IPS-18c (cell line): ENCODE results near the gene CA4.

Source experiments
- H3K4me3 ChIP-seq: 2 replicates; pipeline ENCODE4 v1.7.0; 2013; ENCODE audit warnings: low read depth, mild to moderate bottlenecking, low read length, moderate library complexity; ENCODE audit not compliant: insufficient read depth
- H3K9me3 ChIP-seq: one replicate; pipeline ENCODE4 v1.6.1; 2013; ENCODE audit warnings: mild to moderate bottlenecking, low read length, moderate library complexity; ENCODE audit not compliant: control insufficient read depth, insufficient read depth

CA4 gene

DNA sequence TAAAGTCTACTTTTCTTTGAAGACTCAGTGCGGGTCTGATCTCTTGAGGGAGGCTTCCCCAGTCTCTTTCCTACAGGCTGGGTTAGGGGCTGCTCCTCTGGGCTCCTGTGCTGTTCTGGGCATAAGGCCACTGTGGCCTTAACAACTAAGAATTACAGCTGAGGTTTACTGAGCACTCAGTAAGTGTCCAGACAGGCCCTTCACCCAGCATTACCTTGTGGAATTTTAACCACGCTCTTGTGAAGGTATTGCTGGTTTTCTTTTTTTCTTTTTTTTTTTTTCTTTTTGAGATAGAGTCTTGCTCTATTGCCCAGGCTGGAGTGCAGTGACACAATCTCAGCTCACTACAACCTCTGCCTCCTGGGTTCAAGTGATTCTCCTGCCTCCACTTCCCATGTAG is 3.6 kb upstream of the CA4 start:
- peaks cover 2% of the 10 kb centered on the region for H3K9me3 ChIP-seq
- H3K4me3 ChIP-seq, result no peak overlapping the region

DNA sequence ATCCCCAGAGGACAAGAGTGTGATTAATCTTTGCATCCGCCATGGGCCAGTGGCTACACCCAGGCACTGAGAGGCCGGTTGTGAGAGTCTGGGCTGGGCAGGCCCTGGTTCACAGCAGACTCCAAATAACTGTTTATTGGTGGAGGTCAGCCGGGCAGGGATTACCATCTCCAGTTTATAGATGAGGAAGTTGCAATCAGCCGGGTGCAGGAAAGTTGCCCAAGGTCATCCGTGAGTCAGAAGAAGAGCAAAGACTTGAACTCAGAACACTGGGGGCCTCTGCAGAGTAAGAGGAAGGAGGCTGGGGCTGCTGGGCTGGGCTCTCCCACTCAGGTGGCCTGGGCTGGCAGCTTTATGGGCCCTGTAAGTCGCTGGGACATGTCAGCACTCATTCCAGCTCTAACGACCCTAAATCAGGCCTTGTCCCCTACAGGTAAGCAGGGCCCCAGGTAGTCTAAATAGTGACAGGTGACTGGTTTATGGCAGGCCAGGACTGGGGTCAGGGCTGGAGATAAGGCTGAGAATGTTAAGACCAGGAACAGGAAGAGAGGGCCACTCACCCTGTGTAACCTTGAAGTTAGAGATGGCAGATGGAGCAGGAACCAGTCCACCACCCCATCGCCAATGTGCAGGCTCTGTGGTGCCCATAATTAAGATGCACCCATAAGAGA is 2.1 kb upstream of the CA4 start:
- no peak overlapping the region for H3K4me3 ChIP-seq
- peaks cover 2% of the 10 kb centered on the region for H3K9me3 ChIP-seq

DNA sequence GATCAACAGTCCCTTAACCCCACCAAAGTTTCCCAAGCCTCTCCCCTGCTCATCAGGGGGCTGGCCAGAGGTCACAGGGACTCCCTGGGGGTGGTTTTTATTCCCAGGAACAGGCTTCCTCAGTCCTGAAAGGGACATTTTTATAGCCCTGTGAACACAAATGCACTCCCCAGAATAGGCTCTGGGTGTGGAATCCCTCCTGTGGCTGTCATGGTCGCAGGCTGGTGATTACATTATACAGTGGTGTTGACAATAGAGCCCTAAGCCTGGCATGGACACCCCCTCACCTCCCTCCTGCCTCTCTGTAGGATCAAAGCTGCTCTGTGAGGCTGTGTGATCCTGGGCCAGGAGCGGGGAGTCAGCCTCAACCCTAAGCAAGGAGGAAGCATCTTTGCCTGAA is 1.4 kb upstream of the CA4 start:
- no peak overlapping the region for H3K4me3 ChIP-seq
- H3K9me3 ChIP-seq, result peaks cover 2% of the 10 kb centered on the region

DNA sequence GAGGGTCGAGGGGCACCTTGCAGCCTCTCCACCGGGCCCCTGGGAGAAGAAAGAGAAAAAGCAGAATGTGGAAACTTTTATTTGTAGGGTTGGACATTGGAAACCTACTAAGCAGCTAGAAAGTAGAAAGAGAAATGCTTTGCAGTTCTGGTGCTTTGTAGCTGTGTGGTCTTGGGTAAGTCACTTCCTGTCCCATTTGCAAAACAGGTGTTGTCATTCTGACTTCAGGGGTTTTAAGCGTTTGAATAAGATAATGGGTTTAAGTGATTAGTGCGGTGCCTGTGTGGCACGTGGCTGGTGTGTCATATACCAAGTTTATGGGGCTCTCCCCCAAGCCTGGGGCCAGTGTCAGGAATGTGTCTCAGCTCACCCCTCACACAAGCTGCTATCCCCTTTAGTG is 1.6 kb downstream of the CA4 start:
- Histone ChIP-seq H3K4me3 (no peak overlapping the region), H3K9me3 (peaks cover 2% of the 10 kb centered on the region)

GRCh38 chr17:60153606-60154390 is 4.0 kb downstream of the CA4 start:
- H3K4me3 ChIP-seq, result no peak overlapping the region
- H3K9me3 ChIP-seq, result peaks cover 2% of the 10 kb centered on the region

DNA sequence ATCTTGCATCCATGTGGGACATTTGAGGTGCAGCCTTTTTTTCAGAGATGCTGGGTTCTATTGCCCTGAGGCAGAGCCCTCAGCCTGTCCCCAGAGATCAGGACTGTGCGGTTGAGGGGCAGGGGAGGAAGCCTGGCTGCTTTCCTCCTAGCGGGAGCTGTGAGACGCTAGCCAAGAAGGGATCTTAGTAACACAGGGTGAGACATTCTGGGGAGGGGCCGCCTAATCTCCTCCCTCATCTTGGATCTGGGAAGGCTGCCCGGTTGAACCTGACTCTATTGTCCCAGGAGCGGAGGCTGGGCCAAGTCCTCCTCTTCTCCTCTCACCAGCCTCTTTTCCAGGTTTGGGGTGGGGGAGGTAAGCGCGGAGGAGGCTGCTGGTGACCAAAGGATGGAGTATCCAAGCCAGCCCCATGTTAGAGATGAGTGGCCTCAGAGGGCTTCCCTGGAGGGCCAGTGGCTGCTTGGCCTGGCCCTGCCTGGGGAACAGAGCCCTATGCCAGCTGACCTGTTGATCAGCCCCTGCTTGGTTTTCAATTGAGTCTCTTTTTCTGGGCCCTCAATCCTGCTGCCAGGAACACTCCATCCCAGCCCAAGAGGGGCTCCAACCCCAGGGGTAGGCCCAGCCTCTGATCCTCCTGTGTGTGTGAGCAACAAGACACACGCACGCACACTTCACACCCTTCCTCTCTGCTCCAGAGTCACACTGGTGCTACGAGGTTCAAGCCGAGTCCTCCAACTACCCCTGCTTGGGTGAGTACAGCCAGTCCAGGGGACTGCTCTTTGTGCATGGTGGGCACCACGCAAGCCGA is 5.0 kb downstream of the CA4 start:
- H3K4me3 ChIP-seq, result no peak overlapping the region
- peaks cover 2% of the 10 kb centered on the region for H3K9me3 ChIP-seq

DNA sequence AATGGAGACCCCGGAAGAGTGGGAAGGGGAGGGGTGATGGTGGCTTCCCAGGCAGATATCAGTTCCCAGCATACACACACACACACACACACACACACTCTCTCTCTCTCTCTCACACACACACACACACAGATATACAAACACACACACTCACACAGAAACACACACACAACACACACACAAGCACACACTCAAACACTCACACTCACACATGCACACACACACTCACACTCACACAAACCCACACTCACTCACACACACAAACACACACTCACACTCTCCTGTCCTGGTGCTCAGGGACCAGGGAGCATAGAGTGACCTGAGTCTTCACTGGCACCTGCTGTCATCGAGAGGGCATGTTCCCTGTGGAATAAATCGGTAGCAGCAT is 5.6 kb downstream of the CA4 start:
- Histone ChIP-seq H3K9me3 (peaks cover 2% of the 10 kb centered on the region), H3K4me3 (no peak overlapping the region)

GRCh38 chr17:60155815-60156214 is 6.0 kb downstream of the CA4 start:
- Histone ChIP-seq H3K4me3 (no peak overlapping the region), H3K9me3 (no peaks in the 10 kb centered on the region)

- no peak overlapping the region for H3K4me3 ChIP-seq
- H3K9me3 ChIP-seq, result no peaks in the 10 kb centered on the region
Measured at GRCh38 chr17:60156746-60157145, 7.0 kb downstream of the CA4 start.

GRCh38 chr17:60157487-60158040 is 7.8 kb downstream of the CA4 start:
- H3K4me3 ChIP-seq, result no peak overlapping the region
- no peaks in the 10 kb centered on the region for H3K9me3 ChIP-seq

DNA sequence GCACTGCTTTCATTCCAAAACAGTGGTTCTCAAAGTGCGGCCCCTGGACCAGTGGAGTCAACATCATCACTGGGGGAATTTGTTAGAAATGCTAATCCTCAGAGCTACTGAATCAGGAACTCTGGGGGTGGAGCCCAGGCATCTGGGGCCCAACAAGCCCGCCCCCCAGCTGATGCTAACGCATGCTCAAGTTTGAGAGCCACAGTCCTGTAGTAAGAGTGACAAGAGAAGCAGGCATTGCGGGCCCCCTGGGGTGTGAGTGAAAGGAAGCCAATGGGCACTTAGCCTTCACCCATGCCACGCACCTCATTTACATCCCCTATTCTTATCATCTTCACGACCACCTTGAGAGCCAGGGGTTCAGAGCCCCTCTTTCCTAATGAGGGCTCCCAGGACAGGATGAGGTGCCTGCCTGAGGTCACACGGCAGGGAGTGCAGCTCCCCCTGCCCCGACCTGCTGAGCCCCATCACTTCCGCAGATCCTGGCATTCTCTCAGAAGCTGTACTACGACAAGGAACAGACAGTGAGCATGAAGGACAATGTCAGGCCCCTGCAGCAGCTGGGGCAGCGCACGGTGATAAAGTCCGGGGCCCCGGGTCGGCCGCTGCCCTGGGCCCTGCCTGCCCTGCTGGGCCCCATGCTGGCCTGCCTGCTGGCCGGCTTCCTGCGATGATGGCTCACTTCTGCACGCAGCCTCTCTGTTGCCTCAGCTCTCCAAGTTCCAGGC is 9.1 kb downstream of the CA4 start:
- H3K9me3 ChIP-seq, result no peaks in the 10 kb centered on the region
- H3K4me3 ChIP-seq, result no peak overlapping the region

DNA sequence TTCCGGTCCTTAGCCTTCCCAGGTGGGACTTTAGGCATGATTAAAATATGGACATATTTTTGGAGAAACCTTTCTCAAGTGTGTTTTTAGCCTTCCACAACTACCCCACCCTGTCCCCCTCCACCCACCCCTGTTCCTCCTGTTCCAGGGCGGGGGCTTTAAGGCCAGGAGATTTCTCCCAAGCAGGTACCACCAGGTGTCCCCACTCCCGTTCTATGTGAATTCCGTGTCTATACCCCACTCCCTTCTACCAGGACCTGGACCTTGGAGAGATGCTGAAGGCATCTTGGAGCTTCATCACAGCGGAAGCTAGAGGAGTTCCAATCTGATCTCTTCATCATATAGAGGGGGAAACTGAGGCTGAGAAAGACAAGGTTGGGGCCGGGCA is 9.7 kb downstream of the CA4 start:
- Histone ChIP-seq H3K4me3 (no peak overlapping the region), H3K9me3 (no peaks in the 10 kb centered on the region)

DNA sequence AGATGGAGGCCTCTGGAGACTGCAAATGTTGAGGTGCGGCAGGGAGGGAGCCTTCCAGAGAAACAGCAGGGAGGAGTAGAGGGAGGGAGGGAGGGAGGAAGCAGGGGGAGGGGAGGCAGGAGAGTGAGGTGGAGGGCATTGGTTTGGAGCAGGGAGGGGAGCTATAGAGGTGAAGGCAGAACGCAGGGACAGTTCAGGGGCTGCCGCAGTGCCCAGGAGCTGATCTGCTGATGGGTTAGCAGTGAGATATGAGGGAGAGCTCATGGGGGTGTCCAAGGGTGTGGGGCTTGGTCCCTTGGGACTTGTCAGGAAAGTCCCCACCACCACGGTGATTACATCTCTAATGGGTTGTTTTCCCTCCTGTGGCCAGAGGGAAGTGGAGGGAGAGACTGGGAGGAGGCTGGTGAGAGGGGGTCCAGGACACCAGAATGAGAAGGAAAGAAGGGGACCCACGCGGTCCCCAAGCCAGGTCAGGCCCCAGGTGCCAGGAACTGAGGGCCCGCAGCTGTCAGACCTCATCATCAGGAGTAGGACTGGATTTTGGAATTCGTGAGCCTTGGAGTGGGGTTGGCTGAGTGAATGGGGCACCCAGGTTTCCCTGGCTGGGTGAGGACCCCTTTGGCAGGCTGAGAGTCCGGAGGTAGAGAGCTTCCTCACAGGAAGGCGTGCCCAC is 11.2 kb downstream of the CA4 start:
- Histone ChIP-seq H3K4me3 (no peak overlapping the region), H3K9me3 (no peaks in the 10 kb centered on the region)

DNA sequence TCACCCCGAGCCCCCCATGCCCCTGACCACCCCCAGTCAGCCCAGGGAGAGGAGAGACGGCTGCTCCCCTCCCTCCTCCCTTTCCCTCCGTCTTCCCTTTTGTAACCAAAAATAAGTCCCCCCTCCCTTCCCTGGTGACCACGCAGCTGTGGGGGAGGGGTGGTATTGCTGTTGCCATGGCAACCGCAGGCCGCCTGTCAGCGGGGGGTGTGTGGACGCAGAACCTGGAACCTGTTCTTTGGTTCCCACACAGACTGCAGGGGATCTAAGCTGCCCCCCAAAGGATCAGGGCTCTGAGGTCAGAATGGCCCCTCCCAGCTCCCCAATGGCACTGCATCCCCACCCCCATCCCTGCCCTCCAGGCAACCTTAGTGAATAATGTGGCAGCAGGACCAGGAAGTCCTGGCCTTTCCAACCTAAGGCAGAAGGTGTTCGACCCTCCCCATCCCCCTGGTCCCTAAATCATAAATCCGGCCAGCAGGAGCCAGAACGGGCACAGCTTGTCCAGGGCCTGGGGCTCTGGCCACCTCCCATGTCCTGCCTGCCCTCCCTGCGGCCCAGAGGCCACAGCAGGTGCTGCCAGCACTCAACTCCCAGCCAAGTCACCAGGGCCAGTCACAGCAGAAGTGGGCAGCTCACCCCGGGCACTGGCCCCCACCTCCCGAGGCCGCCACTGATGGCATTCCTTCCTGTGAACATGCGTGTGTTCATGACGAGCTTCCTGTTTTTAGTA is 12.0 kb downstream of the CA4 start:
- Histone ChIP-seq H3K4me3 (no peak overlapping the region), H3K9me3 (no peaks in the 10 kb centered on the region)

- no peak overlapping the region for H3K4me3 ChIP-seq
Measured at GRCh38 chr17:60163108-60163784, 13.5 kb downstream of the CA4 start.

GRCh38 chr17:60164164-60164563 is 14.4 kb downstream of the CA4 start:
- Histone ChIP-seq H3K9me3 (no peaks in the 10 kb centered on the region), H3K4me3 (no peak overlapping the region)

More at GRCh38 chr17:60163108-60163784, 13.5 kb downstream of the CA4 start:
- no peaks in the 10 kb centered on the region for H3K9me3 ChIP-seq
